Measurements from ENCODE around the gene ANKRD35. TPM values are rescaled to one million over a fixed set of nuclear protein-coding genes. Genes with fewer than 3 reads are reported as not detected.

ANKRD35 gene
- total RNA-seq, 1 donor from 2014 or later, result under 0.01 TPM

Other genes with a start within 250 kb of the ANKRD35 start
- not detected in 2 replicates for gene PDZK1, start 178.5 kb downstream of the ANKRD35 start, total RNA-seq
- not detected in 2 replicates for gene CD160, start 166.4 kb downstream of the ANKRD35 start, total RNA-seq
- 9.5 and 9.8 TPM in 2 replicates for gene RNF115, start 61.8 kb downstream of the ANKRD35 start, total RNA-seq
- 19.4 and 19.8 TPM in 2 replicates for gene POLR3C, start 61.7 kb downstream of the ANKRD35 start, total RNA-seq
- gene NUDT17, start 40.2 kb downstream of the ANKRD35 start, total RNA-seq, result 2.4 and 3.1 TPM in 2 replicates
- gene PIAS3, start 26.8 kb downstream of the ANKRD35 start, total RNA-seq, result 4.1 and 4.8 TPM in 2 replicates
- 0.79 and 6.1 TPM in 2 replicates for gene ITGA10, start 24.2 kb upstream of the ANKRD35 start, total RNA-seq
- gene PEX11B, start 32.9 kb upstream of the ANKRD35 start, total RNA-seq, result 24.8 and 31.9 TPM in 2 replicates
- gene RBM8A, start 41.6 kb upstream of the ANKRD35 start, total RNA-seq, result 71.7 and 77.8 TPM in 2 replicates
- gene LIX1L, start 72.2 kb upstream of the ANKRD35 start, total RNA-seq, result 18.1 and 21.8 TPM in 2 replicates
- under 0.01 TPM in 1 of 2 replicates, not detected in the other for gene ANKRD34A, start 78.7 kb upstream of the ANKRD35 start, total RNA-seq
- 12.9 and 14.9 TPM in 2 replicates for gene POLR3GL, start 78.8 kb upstream of the ANKRD35 start, total RNA-seq
- gene TXNIP, start 110.7 kb upstream of the ANKRD35 start, total RNA-seq, result 65.4 and 81.9 TPM in 2 replicates
- gene HJV, start 135.9 kb upstream of the ANKRD35 start, total RNA-seq, result not detected in 2 replicates

Measured in lung microvascular endothelial cell (primary cell).